ENCODE data around the gene PI4KB. TPM values are rescaled to one million over a fixed set of nuclear protein-coding genes. Genes with fewer than 3 reads are reported as not detected.
A peak's percentile ranks its signal among the peaks of the same experiment; 100 is the strongest.

PI4KB gene
- total RNA-seq, 2 donors from 2014 or later: 56.7 to 58.3 TPM

DNA sequence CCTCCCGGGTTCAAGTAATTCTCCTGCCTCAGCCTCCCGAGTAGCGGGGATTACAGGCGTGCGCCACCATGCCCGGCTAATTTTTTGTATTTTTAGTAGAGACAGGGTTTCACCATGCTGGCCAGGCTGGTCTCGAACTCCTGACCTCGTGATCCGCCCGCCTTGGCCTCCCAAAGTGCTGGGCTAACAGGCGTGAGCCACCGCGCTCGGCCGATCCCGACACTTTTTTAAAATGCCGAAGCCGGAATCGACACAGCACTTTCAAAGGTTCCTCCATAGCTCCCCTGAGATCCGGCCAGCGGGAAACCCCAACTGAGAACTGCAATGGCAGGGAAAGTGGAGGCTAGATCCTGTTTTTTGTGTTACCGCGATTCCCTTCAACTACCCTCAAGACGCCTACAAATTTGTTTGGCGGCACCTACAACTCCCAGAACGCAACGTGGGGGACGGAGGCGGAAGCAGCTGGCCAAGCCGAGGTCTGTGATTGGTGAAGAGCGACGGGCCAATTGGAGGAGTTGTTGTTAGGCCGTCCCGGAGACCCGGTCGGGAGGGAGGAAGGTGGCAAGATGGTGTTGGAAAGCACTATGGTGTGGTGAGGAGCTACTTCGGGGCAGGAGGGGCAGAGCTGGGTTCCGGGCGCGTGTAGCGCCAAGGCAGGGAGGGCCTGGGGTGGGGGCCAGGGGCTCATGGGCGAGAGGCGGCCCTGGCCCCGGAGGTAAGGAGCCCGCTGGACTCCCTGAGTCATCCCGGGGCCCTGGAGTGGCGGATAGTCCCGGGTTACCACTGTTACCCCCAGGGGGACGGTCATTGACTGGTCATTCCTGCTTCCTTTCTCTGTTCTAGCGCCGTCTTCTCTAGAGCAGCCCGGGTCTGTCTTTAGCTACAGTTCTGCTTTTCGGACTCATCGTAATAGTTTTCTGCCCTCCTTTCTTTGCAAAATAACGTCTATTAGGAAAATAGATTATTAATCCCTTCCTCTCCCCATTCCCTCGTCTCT, 72.7 kb downstream of the PI4KB start, which contains the start of gene PSMD4:
TSS of gene PSMD4 (plus strand) at position 518 of the 997 bp plus-strand sequence. CDS start at position 567, 49 bp downstream.
- intact Hi-C loops (cut with DNase I, micrococcal nuclease): loop anchor here in 1 of 2 donors (5.0 kb wide), 1 partner anchor 57 kb away; the partner anchor contains the start of gene PIP5K1A
- peak; percentile 93 to 96 for DNase-seq
- peak; percentile 99 for ATAC-seq

DNA sequence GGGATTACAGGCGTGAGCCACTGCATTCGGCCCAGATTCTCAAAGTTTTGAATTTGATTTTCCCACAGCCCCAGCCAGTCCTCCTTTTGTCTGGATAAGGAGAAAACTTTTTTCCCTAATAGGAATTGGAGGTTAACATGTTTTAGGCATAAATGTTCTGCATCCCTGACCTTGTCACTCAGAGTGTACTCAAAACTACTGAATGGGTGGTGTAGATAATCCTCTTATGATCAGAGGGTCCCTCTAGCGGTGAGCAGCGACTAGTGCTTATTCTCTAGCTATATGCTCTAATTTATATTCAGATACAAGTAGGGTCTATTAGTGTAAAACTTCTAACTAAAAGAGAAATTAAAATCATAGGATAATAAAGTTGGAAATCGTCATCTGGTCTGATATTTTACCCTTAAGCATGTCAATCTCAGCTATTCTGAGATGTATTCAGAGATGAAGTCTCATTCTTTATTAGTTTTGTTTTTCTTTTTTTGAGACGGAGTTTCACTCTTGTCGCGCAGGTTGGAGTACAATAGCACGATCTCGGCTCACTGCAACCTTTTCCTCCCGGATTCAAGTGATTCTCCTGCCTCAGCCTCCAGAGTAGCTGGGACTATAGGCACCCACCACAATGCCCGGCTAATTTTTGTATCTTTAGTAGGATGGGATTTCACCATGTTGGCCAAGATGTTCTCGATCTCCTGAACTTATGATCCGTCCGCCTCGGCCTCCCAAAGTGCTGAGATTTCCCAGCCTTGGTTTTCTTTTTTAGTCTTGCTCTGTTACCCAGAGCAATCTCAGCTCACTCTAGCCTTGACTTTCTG, 75.4 kb downstream of the PI4KB start:
- intact Hi-C loops (cut with DNase I, micrococcal nuclease): loop anchor here in 1 of 2 donors (5.0 kb wide), 1 partner anchor 55 kb away; the partner anchor contains the start of gene PIP5K1A
- ATAC-seq (peak; percentile 54), DNase-seq (peak; percentile 44 to 83)

DNA sequence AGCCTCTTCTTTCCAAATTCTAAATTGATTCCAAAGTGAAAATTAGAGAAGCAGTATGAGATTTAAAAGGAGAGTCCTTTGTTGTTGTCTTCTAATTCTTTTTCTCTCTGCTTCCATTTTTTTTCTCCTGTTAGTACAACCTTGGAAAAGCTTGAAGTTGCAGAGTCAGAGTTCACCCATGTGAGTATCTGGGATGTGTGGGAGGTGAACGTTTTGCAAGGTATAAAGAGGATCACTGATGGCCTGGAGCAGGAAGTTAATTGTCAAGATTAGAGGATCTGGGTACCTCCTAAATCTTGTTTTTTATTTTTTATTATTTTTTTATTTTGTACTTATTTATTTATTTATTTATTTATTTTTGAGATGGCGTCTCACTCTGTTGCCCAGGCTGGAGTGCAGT, 80.4 kb downstream of the PI4KB start:
- intact Hi-C loops (cut with DNase I, micrococcal nuclease): no loop called here
- DNase-seq (no peak), ATAC-seq (no peak)

DNA sequence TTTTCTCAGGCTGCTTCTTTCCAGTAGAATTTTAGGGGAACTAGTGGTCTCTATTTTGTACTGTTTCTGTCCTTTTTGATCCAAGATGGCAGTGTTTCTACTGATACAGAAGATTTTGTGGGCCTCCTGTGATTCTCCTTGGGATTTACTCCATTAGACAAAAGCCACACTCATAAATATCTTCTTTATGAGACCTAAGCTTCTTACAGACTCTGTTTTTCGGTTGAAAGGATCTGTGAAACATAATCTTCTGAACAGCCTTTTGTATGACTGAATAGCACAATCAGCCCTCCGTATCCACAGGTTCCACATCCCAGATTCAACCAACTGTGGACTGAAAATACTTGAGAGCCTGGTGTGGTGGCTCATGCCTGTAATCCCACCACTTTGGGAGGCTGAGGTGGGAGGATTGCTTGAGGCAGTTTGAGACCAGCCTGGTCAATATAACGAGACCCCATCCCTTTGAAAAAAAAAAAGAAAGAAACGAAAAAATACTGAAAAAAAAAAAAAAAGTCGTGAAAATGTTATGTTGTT, 83.5 kb downstream of the PI4KB start:
- DNase-seq (no peak), ATAC-seq (no peak)
- intact Hi-C loops (cut with DNase I, micrococcal nuclease): no loop called here

DNA sequence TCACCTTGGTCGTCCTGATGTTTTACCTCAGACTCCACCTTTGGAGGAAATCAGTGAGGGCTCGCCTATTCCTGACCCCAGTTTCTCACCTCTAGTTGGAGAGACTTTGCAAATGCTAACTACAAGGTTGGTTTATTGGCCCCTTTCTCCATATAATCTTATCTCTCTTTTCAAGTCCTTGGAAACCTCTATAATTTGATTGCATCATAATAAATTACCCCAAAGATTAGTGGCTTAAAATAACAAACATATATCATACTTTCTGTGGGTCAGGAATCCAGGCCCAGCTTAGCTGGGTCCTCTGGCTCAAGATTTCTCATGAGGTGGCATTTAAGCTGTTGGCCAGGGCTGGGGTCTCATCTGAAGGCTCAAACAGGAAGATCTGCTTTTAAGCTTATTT, 84.8 kb downstream of the PI4KB start:
- ATAC-seq (no peak), DNase-seq (no peak)
- intact Hi-C loops (cut with DNase I, micrococcal nuclease): no loop called here

Other genes starting within 250 kb of the PI4KB start
- 1 to 10 TPM; 2.7 to 2.8 TPM for gene SEMA6C, start 180.8 kb downstream of the PI4KB start, total RNA-seq
- gene TNFAIP8L2, start 170.8 kb downstream of the PI4KB start, total RNA-seq: 1 to 10 TPM in 1 of 2 donors, under 1 TPM in 1; 0.40 to 2.8 TPM
- 1 to 10 TPM; 6.8 to 9.2 TPM for gene LYSMD1, start 161.5 kb downstream of the PI4KB start, total RNA-seq
- gene SCNM1, start 161.3 kb downstream of the PI4KB start, total RNA-seq: 10 to 100 TPM; 22.6 to 26.2 TPM
- 1 to 10 TPM; 1.2 to 1.6 TPM for gene TMOD4, start 151.4 kb downstream of the PI4KB start, total RNA-seq
- gene VPS72, start 137.2 kb downstream of the PI4KB start, total RNA-seq: 10 to 100 TPM; 34.4 TPM
- 10 to 100 TPM; 36.2 to 49.3 TPM for gene PIP5K1A, start 128.9 kb downstream of the PI4KB start, total RNA-seq
- 100 to 1,000 TPM; 103 to 105 TPM for gene PSMD4, start 72.7 kb downstream of the PI4KB start, total RNA-seq
- 10 to 100 TPM; 22.0 to 27.7 TPM for gene ZNF687, start 45.1 kb downstream of the PI4KB start, total RNA-seq
- 10 to 100 TPM; 20.7 to 20.9 TPM for gene RFX5, start 19.8 kb upstream of the PI4KB start, total RNA-seq
- gene SELENBP1, start 45.3 kb upstream of the PI4KB start, total RNA-seq: 1,000 to 10,000 TPM; 1,259 to 2,164 TPM
- gene PSMB4, start 72.2 kb upstream of the PI4KB start, total RNA-seq: 100 to 1,000 TPM; 155 to 175 TPM
- gene POGZ, start 132.1 kb upstream of the PI4KB start, total RNA-seq: 10 to 100 TPM; 55.4 to 70.9 TPM
- gene CGN, start 184.0 kb upstream of the PI4KB start, total RNA-seq: 100 to 1,000 TPM; 182 to 188 TPM
- gene TUFT1, start 212.9 kb upstream of the PI4KB start, total RNA-seq: 10 to 100 TPM; 19.7 to 30.2 TPM